HG02884 (cell line): ENCODE measurements around the gene ABI3BP.

Experiments used
- ATAC-seq: cut with Tn5 transposase; IDR thresholded peaks from one replicate; pipeline ENCODE4 v1.9.1; 2021; ENCODE audit warnings: mild to moderate bottlenecking, moderate library complexity; ENCODE audit not compliant: unreplicated experiment

ABI3BP gene

DNA sequence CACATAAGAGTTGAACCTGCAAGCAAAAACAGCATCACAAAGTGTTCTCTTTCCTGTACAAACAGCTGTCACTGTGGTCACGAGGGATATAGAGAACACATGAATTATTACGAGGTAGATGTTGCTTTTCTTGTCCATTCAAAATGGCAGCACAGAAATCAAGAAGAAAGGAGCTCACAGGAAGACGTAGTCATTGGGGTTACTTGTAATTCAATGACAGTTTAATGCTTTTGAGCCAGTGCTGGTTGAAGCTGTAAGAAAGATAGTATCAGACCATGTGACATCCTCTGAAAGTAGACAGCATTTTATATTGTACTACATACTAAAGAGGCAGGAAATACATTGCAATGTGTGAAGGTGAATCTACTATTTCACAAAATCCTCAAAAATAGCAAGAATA lies 140.4 kb downstream of the ABI3BP start:
- ATAC-seq = no peak

DNA sequence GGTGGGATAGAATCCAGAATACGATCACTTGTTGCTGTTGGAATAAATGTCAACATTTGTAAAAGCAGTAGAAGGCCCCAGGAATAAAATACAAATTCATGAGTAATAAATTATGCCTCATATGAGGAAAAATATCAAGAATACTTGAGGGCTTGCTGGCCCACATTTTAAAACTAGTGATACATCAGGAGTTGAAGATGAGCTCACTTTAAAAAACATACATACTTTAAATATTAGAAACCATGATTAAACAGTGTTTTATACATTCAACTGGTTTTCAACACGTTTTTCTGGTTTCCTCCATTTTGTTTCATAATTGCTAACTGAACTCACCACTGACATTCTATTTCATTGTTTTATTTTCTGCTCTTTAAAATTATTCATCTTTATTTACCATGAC lies 142.5 kb downstream of the ABI3BP start:
- no peak for ATAC-seq

DNA sequence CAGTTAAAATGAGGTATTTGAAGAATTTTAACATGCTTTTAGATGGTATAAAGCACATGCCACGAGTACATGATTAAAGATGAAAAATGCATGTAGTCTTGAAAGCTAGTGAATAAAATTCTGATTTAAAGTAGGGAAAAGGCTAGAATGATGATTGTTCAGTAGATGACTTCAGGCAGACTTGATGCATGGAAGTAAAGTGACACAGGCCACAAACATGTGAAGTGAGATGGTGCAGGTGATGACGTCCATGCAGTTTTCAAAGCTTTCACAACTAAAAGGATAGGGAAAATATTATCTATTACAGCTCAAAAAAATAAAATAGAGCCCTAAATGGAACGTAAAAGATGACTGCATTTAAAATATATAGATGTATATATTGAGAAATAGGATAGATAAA lies 143.1 kb downstream of the ABI3BP start:
- ATAC-seq = no peak

DNA sequence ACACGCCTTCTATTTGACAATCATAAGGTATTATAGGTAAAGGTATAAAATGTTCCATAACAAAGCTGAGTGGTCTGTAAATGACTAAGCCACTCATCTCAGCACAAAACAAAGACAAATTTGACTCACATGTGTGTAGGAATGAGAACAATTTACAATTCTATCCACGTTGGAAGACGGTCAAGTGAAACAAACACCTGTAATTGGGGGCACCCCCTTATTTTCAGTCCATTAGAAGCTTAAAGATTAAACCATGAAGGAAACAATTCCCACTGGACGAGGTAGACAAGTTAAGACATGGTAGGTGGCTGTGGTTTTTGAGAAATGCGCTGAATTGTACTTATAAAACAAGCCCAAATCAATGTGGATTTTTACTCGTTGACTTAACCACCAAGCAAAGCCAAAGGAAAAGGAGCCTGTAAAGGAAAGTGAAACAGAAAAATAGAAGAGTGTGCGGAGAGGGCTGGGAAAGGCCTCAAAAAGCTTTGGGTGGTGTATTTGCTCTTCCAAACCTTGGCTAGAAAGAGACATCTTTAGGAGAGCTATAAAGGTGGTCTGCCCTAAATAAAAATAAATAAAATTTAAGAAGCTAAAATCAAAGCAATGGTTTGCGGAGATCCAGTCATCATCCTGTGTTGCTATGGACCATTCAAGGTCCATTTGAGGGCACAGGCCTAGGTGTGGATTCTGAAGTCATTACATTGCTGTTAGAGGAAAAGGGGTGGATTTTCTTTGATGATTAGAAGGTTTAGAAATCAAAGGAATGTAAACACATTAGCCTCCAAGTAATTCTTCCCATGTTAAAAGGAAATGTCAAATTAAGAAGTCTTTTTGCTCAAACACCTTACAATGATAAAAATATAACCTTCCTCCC lies 148.9 kb downstream of the ABI3BP start:
- ATAC-seq = no peak

DNA sequence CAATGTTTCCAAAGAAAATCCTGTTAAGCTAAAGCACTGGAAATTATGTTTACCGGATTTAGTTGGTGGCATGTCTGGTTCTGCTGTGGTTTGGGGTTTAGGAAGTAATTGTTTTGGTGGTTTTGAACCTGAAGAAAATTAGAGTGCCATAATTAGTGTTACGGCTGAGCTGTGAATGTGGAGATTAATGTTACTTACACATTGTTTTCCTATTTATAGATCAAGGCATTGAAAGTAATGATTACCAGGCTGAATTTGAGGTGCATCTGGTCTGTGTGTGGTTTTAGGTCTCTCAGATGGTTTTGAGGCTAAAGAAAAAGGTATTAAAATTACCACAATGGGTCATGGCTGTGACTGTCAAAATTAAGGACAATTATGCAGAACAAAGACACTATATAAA lies 155.1 kb downstream of the ABI3BP start:
- ATAC-seq = no peak

DNA sequence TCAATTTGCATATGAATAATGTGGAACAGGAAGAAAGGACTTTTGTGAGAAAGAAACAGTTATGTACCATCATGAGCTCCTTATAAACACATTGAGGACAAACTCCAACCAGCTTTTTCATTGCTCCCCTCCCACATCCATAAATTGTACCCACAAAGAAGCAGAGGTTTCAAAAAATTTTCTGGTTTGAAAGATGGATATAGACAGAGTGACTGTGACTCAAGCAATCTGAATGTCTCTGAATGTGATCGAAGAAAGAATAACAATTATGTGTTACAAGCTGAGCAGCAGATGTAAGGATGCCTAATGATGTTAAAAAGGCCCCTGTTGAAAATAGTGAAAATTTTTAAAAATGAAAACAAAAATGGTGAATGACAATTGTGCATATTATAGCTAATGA lies 156.6 kb downstream of the ABI3BP start:
- ATAC-seq = no peak

DNA sequence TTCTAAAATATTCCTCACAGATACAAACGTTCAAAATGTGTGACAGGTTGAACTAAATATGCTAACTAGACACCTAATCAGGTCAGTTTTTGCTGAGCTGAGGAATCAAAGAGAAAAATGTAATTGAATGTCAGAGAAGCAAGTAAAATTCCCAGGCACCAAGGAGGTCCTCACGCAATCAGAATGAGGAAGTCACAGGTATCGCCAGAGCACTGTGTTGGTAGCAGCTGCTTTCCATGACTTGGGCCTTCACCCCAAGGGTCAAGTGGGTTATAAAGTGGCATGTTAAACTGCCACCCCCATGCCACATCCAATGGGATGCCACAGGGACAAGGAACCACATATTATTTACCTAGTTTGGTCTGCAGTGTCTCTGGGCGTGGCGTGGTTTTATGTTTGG lies 158.9 kb downstream of the ABI3BP start:
- ATAC-seq = no peak

DNA sequence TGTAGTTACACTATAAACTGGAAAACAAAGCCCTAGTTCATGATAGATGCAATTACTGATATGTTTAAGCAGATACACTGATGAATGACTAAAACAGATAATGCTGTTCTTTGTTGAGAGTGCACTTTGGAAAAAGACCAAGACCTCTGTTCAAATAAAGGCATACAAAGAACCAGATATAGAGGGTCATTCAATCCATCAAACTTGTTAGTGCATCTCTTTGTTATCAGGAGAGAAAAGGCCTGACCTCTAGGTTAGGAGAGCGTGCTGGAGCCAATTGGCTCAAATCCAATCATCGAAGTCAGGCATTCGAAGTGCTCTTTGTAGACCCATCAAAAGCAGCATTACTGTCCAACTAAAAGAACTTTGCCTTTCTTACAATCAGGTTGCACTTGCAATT lies 159.7 kb downstream of the ABI3BP start:
- ATAC-seq = no peak

DNA sequence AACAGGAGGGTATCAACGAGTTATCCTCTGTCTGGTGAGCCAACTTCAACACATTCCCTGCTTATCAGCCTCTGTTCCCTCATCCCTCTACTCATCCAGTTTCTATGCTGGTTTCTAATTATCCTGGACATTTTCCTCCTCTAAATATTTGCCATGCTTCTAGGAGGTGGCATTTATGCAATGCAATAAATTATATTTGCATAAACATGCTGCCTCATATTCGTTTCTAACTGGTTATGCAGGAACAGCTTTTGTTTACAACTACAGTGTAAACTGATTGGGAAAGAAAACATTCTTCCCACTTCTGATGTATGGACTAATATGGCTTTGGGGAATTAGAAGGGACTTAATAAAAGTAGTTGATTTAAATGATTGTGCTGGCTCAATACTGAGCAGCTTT lies 161.6 kb downstream of the ABI3BP start:
- no peak for ATAC-seq

DNA sequence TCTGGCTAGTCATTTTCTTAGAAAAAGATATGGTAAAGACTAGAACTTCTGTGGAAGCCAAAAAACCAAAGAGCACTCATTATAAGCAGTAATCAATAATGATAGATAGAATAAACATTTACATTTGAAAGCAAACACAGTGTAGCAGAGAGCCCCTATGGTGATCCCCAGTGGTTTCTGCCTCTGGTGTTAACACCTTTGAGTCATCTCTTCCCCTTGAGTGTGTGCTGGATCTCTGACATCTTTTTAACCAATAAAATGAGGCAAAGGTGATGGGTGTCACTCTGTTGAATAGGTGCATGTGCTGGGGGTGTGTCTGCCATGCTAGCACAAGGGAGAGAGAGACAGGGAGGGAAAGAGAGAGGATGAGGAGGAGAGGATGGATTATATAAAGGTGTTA lies 162.3 kb downstream of the ABI3BP start:
- ATAC-seq = no peak

DNA sequence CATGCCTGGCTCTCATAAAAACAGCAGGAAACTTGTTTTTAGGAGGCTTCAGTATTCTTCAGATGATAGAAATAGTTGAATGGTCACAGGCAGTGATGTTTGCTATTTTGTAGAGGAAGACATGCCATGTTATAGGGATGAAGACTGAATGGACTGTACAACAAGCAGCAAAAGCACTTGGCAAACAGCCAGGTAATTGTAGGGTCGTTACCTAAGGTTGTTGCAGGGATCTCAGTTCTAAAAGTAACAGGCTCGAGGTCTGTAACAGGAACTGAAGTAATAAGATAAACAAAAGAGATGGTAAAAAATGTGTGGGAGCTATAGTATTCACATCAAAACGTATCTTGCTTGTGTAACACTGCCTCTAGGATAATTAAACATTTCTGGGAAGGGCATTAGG lies 167.6 kb downstream of the ABI3BP start:
- ATAC-seq = no peak

DNA sequence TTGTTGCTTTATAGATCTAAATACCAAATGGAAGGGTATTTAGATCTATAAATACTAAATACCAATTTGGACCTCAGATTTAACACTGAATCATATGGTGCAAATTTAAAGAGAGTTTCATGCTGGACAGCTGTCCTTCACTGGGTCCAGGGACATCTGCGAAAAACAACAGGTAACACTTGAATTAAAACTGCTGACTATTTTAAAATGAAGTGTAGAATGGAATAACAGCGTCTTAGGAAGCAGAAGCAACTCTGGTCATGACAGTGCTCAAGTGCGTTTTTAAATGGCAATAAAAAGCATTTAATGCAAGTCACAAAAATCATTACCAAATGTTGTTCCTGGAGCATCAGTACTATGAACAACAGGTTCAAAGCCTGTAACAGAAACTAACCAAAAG lies 177.6 kb downstream of the ABI3BP start:
- ATAC-seq = no peak

DNA sequence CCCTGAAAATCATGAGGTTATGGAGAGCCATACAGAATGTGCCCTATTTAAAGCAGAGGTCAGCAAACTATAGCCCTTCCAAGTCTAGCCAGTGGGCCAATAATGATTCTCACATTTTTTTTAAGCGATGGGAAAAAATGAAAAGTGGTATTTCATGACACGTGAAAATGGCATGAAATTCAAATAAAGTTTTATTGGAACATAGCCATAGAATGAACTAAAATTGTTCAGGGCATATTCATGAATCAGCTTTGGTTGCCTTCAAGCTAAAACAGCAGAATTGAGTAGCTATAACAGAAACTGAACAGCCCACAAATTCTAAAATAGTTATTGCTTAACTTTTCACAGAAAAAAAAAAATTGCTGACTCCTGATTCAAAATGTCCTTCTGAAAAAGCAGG lies 179.4 kb downstream of the ABI3BP start:
- ATAC-seq = no peak

DNA sequence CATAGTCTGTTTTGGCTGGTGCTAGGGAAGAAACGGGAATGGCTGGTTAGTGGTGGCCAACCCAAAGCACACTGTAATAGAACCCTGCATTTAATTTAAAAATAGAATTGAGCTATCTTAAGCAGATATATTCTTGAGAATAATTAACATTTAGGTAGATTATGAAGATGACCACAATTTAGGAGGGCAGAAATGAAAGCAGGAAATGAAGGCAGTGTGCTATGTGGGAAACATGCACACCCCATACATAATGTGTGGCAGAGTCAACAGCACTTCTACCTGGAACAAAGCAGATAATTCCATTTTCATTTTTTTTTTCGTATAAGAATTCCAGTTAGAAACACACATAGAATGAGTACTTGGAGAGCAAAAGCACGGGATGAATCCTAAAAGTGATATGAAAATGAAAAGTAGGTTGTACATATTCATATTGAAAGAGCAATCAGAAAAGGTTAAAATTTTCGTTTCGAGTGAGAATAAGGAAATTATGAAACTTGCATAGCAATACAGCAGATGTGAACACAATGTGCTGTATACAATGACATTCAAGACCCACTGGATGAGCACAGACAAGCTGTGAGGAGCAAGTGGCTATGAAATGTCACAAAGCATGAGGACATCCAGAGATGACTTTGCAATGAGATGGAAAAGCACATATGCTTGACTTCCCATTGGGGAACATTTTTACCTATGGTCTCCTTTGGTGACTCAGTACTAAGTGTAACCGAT lies 181.3 kb downstream of the ABI3BP start:
- peak; percentile 64 for ATAC-seq

DNA sequence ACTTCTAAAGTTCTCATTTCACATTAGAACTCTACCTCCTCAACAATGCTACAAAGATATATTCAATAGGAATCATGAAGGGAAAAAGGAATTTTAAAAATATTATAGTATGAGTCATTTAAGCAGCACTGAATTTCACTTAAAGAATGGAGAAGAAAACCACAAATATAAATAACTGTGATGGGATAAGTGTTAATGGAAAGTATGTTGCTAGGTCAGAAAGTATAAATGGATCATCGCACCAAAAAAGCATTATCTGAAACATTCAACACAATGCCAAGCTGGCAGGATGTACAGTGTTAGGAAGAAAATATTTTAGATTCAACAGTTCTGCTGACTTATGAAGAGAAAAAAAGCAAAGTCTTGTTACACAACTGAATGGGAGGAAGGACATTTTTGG lies 182.6 kb downstream of the ABI3BP start:
- ATAC-seq = no peak

DNA sequence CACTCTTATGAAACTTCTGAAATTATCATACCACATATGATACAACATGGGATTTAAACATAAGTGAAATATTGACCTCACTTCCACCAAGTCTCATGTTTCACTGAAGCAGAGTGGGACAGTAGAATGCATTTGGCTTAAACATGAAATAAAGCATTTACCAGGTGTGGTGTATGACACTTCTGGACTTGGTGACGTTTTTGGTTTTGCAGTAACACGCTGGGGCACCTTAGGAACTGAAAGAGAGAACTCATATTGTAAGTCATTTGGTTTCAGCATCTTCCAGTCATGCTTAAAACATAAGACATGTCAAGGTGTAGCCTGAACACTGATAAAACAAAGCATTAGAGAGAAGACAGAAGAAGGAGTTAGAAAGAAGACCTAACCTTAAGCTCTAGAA lies 188.6 kb downstream of the ABI3BP start:
- no peak for ATAC-seq

DNA sequence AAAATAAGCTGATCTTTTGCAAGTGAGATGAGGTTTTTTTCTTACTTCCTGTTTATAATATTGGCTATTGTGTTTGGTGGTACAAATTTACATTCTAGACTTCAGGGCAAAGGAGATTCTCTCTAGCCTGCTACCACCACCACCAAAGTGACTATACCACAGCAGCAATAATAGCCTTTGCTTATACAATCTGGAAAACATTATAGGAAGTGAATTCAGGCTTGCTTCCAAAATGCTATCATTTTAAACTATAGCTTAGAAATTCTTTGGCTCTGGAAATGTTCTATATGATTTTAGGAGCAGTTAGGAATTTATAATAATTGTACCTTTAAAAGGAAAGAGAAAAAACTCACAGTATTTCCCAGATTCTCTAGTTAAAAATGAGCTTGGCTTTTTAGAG lies 189.5 kb downstream of the ABI3BP start:
- no peak for ATAC-seq

DNA sequence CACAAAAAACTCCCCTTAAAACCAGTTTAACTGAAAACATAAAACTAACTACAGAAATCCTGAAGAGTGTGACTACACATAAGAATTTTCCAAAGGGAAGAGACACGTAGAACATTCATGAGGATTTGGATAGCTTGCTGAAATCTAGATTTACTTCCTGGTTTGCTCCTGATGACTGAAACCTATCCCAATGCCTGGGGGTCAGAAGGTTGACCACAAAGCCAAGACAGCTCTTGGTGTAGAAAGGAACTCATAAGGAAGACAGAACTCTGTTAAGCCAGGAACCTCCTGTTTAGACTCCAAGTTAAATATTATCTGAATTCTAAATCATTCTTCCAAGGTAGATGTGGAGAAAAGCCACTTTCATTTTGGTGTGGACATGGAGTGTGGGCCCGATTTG lies 191.1 kb downstream of the ABI3BP start:
- ATAC-seq = no peak

DNA sequence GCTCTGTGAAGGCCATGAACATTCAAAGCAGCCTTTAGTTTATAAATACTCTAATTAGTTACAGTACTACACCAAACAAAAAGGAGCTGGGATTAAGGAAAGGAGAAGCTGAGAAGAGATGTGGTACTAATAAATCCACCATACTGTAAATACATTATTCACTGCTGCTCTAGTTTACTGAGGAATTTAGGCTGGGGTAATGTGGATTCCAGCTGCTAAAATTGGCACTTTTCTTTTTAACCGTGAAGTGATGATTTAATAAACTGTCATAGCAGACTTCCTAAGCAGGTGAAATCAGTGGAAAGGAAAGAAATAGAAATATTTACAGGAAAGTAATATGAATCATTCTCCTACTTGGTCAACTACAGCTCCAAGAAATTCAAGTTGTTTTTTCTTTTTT lies 195.2 kb downstream of the ABI3BP start:
- ATAC-seq = no peak

DNA sequence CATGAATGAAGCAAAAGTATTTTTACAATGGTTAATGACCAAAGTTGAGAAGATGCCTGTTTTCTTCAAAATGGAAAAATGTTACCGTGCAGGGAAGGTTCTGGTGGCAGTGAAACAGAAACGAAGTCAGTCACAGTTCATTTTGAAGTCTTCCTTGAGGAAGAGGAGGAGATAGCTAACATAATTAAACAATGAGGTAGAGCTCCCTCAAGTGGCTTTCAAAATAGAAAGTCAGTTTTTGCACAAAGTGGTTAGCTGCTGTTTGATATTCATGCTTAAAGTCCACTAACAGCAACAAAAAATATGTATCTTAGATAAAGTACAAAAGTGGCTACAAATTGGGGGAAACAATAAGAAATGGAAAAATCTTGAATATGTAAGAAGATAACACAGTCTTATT lies 196.7 kb downstream of the ABI3BP start:
- no peak for ATAC-seq

DNA sequence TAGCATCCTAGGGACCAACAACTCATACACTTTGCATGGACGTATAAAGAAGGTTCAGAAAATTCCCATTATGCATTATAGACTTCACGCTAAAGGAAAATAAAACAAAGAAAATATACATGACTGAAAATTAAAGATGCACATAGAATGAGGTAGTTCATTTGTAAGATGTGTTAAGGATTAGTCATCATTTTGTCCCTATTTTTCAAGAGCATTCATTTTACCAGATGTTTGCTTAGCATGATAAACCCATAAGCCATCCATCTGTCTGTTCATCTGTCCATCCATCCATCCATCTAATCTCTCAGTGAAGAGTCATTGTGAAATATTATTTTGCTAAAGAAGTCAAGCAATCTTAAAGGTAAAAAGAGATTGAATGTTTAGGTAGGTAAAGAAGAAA lies 203.6 kb downstream of the ABI3BP start:
- no peak for ATAC-seq

DNA sequence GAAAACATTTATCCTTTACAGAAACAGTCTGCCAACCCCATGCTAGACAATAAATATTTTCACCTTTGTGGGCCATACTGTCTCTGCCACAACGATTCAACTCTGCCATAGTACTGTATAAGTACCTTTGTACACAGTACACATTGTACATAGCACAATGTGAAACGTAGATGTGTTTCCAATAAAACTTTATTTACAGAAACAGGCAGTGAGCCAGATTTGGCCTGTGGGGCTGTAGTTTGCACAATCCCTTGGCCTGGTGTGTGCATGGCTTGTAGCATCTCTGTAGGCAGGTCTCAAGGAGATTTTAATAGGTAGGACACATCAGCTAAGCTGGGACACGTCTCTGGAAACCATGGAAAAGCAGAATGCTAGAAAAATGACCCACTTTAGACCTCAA lies 209.6 kb downstream of the ABI3BP start:
- ATAC-seq = no peak
